Ovary (tissue), 3 donors: ENCODE data around the gene MAFF.

Source experiments
- EP300 ChIP-seq: sonication (generic); formaldehyde crosslinking; IDR thresholded peaks from one replicate; pipeline ENCODE4 v1.6.1; 2017; ENCODE audit warnings: antibody characterized with exemption
- POLR2A ChIP-seq: fragments of 450-650 bp; IDR thresholded peaks from one replicate; pipeline ENCODE4 v1.6.1; 2017; ENCODE audit warnings: antibody characterized with exemption, mild to moderate bottlenecking, moderate library complexity
- TF ChIP-seq, protein P1 (sequence below), 3 donors: fragments of 450-650 bp in 2 of 3; fragments of 200-600 bp in 1 of 3; IDR thresholded peaks; one replicate each; pipeline versions ENCODE4 v1.5.1 to v1.8.0; 2016 to 2022; ENCODE audit warnings: antibody characterized with exemption in 3 of 3, mild to moderate bottlenecking in 1 of 3
- donor health status: DM: no; HTN: no; CAD: no.

DNA sequence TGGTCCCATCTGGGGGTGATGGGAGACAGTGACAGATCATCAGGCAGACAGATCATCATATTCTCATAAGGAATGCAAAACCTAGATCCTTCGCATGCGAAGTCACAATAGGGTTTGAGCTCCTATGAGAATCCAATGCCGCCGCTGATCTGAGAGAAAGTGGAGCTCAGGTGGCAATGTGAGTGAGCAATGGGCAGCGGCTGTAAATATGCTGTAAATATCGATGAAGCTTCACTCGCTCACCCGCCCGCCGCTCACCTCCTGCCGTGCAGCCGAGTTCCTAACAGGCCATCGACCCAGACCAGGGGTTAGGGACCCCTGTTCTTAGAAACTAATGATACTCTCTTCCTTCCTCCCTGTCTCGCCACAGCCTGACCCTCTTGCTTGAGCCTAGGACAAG, 10.7 kb upstream of the MAFF start:
- TF ChIP-seq POLR2A (no peak), EP300 (no peak)
- TF ChIP-seq, protein P1, sequence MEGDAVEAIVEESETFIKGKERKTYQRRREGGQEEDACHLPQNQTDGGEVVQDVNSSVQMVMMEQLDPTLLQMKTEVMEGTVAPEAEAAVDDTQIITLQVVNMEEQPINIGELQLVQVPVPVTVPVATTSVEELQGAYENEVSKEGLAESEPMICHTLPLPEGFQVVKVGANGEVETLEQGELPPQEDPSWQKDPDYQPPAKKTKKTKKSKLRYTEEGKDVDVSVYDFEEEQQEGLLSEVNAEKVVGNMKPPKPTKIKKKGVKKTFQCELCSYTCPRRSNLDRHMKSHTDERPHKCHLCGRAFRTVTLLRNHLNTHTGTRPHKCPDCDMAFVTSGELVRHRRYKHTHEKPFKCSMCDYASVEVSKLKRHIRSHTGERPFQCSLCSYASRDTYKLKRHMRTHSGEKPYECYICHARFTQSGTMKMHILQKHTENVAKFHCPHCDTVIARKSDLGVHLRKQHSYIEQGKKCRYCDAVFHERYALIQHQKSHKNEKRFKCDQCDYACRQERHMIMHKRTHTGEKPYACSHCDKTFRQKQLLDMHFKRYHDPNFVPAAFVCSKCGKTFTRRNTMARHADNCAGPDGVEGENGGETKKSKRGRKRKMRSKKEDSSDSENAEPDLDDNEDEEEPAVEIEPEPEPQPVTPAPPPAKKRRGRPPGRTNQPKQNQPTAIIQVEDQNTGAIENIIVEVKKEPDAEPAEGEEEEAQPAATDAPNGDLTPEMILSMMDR (IDR thresholded peaks at IDR 0.05), result no peak
